Measurements from ENCODE around the gene SH3BGRL3.
A peak's percentile ranks its signal among the peaks of the same experiment; 100 is the strongest.

Gene SH3BGRL3

GRCh38 chr1:26293911-26294463, 14.1 kb downstream of the SH3BGRL3 start:
- ChIA-PET POLR2A (ENCODE audit: low non-redundant PET) (no interaction called here), CTCF (interaction anchor here (0.6 kb wide), 1 partner anchor 1777 kb away, joined by 3 read pairs; no protein-coding TSS in a partner anchor)
- no peak for DNase-seq (ENCODE audit: low spot score)
- peak overlapping the region; percentile 13 for H3K27ac ChIP-seq
- no peak for TF ChIP-seq CTCF (conservative IDR thresholded peaks at IDR 0.05; ENCODE audit: low read depth)

- CTCF ChIA-PET = interaction anchor here (2.2 to 2.3 kb wide), 2 partner anchors 9 to 26 kb away, joined by 9 to 10 read pairs; no protein-coding TSS in a partner anchor
- H3K27ac ChIP-seq = peak overlapping the region; percentile 18; the same call in 1 of the 2 replicates
- TF ChIP-seq CTCF (conservative IDR thresholded peaks at IDR 0.05; ENCODE audit: low read depth) = no peak
- DNase-seq (ENCODE audit: low spot score) = no peak
- POLR2A ChIA-PET (ENCODE audit: low non-redundant PET) = no interaction called here
Observed at GRCh38 chr1:26295194-26296138, 15.6 kb downstream of the SH3BGRL3 start.

- CTCF ChIA-PET = interaction anchor here (0.7 to 2.3 kb wide), 3 partner anchors 10 to 133 kb away, joined by 4 to 10 read pairs (median 9); no protein-coding TSS in a partner anchor
- no peak for DNase-seq (ENCODE audit: low spot score)
- TF ChIP-seq CTCF (conservative IDR thresholded peaks at IDR 0.05; ENCODE audit: low read depth) = no peak
- H3K27ac ChIP-seq = peak overlapping the region; percentile 18; the same call in 1 of the 2 replicates
- POLR2A ChIA-PET (ENCODE audit: low non-redundant PET) = no interaction called here
Observed at GRCh38 chr1:26296340-26297056, 16.6 kb downstream of the SH3BGRL3 start.

GRCh38 chr1:26297057-26297790, 17.3 kb downstream of the SH3BGRL3 start:
- TF ChIP-seq CTCF (conservative IDR thresholded peaks at IDR 0.05; ENCODE audit: low read depth) = no peak
- POLR2A ChIA-PET (ENCODE audit: low non-redundant PET) = no interaction called here
- CTCF ChIA-PET = interaction anchor here (0.7 to 2.3 kb wide), 3 partner anchors 11 to 134 kb away, joined by 4 to 10 read pairs (median 9); no protein-coding TSS in a partner anchor
- H3K27ac ChIP-seq = peak overlapping the region; percentile 67
- DNase-seq (ENCODE audit: low spot score) = no peak

GRCh38 chr1:26297791-26298124, 17.9 kb downstream of the SH3BGRL3 start:
- CTCF ChIA-PET = interaction anchor here (1.1 to 2.3 kb wide), 3 partner anchors 12 to 133 kb away, joined by 3 to 10 read pairs (median 9); no protein-coding TSS in a partner anchor
- H3K27ac ChIP-seq = peak overlapping the region; percentile 67
- POLR2A ChIA-PET (ENCODE audit: low non-redundant PET) = no interaction called here

More at GRCh38 chr1:26297791-26298124, 17.9 kb downstream of the SH3BGRL3 start:
- no peak for TF ChIP-seq CTCF (conservative IDR thresholded peaks at IDR 0.05; ENCODE audit: low read depth)
- DNase-seq (ENCODE audit: low spot score) = no peak

Data from RWPE1 (cell line).